ENCODE results near the gene SOCS1. TPM values are rescaled to one million over a fixed set of nuclear protein-coding genes. Genes with fewer than 3 reads are reported as not detected.

The SOCS1 gene
- total RNA-seq, result 1.4 and 1.7 TPM in 2 replicates

GRCh38 chr16:11255737-11256660 is at the start of gene SOCS1:
SOCS1 (minus strand) TSS chr16:11256204; CDS start chr16:11255478, 726 bp downstream.

DNA sequence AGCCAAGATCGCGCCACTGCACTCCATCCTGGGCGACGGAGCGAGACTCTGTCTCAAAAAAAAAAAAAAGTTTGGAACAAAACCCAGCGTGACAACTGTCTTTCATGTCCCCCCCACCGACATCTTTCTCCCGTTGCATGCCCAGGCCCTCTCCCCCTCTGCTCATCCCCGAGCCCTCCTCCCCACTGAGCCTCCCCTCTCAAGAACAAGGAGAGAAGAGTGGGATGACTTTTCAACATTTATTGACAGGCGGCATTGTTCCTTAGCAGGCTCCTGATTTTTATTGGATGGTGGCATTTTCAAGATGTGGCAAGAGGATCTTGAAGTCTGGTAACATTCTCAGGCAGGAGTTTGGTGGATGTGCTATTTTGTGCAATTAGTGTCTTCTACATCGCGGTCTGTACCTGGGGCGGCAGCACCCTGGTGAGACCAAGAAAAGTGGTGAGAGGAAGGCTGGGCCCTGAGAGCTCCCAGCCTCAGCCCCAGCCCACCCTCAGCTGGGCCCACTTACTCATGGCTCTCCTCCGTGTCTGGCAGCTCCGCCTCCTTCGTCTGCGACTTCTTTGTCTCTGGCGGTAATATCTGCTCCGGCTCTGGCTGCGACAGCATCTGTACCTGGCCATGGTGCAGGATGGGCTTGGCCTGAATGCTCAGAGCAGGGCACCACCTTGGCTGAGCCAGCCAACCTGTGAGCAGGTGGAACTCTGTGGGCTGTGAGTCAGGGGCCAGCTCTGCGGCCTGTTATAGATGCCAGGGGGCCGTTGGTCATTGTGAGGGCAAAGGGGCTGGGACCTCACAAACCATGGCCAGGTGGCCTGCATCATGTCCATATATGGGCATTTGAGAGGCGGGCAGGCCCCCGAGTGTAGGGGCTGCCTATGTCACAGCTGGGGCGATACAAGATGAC is 24.9 kb upstream of the SOCS1 start, which contains the start of gene PRM1:
TSS of gene PRM1 (minus strand) at position 715 of the 907 bp plus-strand sequence. CDS start at position 623, 92 bp downstream.

DNA sequence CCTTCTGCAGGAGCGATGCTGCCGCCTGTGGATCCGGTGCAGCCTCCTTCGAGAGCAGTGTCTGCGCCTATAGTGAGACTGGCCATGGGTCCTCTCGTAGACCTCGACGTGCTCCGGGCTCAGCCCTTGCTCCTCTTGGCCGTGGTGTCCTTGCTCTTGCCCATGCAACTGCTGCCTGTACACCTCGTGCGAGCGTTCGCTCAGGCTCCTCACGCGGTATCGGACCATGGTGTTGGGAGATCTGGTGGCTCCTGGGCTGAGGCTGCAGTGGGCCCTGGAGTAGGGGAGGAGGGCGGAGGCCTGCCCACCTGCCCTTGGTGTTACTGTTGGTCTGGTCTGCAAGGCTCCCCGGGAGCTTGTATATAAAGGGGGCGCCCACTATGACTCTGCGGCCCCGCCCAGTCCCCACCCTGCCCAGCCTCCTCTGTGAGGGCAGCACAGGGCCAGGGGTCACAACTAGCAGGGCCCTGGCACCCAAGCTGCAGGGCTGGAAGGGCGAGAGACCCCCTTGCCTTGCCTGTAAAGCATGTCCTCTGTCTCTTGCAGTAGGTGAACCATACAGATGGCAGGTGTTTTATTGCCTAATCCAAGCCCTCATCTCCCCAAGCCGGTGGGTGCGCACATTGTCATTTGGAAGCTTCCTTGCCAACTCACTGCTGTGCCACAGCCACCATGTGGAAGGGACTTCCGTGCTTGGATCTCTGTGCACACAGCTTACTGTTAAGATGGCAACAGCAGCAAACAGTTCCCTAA is 20.3 kb upstream of the SOCS1 start, which contains the start of gene PRM2:
TSS of gene PRM2 (minus strand) at position 338 of the 753 bp plus-strand sequence. CDS start at position 228, 110 bp downstream.

GRCh38 chr16:11272921-11273720 is 17.1 kb upstream of the SOCS1 start, which contains the start of gene PRM3:
PRM3 (minus strand) TSS chr16:11273629; CDS start chr16:11273595, 34 bp downstream.

DNA sequence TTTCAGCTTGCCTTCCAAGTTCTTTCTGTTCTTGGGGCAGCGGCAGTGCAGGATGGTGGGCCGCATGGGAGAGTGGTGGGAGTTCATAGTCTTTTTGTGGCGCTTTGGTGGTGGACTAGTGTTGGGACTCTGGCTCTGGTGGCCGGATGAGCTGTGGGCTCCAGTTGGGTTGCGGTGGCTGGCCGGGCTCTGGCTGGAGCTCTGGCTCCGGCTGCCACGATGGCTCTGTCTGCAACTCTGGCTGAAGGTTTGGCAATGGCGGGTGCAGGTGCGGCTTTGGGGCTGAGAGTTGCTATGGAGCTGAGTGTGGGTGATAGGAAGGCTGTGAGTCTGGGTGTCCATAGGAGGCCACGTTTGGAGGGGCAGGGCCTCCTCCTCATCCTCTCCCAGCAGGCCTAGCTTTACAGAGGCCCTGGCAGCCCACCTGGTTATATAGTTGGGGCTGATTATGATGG is 12.9 kb upstream of the SOCS1 start, which contains the start of gene TNP2:
TSS of gene TNP2 (minus strand) at position 405 of the 455 bp plus-strand sequence. CDS start at position 342, 63 bp downstream.

Other genes starting within 250 kb of the SOCS1 start
- gene TNP2, start 13.1 kb upstream of the SOCS1 start, total RNA-seq, result not detected in 2 replicates
- not detected in 2 replicates for gene PRM3, start 17.4 kb upstream of the SOCS1 start, total RNA-seq
- not detected in 2 replicates for gene PRM2, start 20.3 kb upstream of the SOCS1 start, total RNA-seq
- gene PRM1, start 25.1 kb upstream of the SOCS1 start, total RNA-seq, result not detected in 2 replicates
- 4.5 and 13.4 TPM in 2 replicates for gene RMI2, start 89.3 kb upstream of the SOCS1 start, total RNA-seq

Measured in regular cardiac myocyte (primary cell).